SK-N-SH treated with all-trans-retinoic acid at 6 μM for 48 hours (cell line): Measurements from ENCODE around the gene TBC1D7.

Experiments
- ATAC-seq: fragments of 200-7000 bp; cut with Tn5 transposase; 3 replicates; pipeline ENCODE4 v1.9.1; 2020; ENCODE audit warnings: mild to moderate bottlenecking, moderate library complexity
- ARNTL ChIP-seq: fragments of 450-650 bp; formaldehyde crosslinking; IDR thresholded peaks from 2 replicates; pipeline ENCODE4 v1.5.0; 2020; ENCODE audit warnings: low read depth, mild to moderate bottlenecking, moderate library complexity, borderline replicate concordance
- BACH2 ChIP-seq: fragments of 250-450 bp; sonication (Bioruptor Pico); IDR thresholded peaks from 2 replicates; pipeline ENCODE4 v1.9.0; 2021; ENCODE audit warnings: mild to moderate bottlenecking, borderline replicate concordance
- CREB5 ChIP-seq: fragments of 250-450 bp; sonication (Bioruptor Pico); IDR thresholded peaks from 2 replicates; pipeline ENCODE4 v1.5.1; 2020; ENCODE audit warnings: low read depth, mild to moderate bottlenecking, moderate library complexity
- CSDC2 ChIP-seq: fragments of 250-450 bp; sonication (Bioruptor Pico); IDR thresholded peaks from 2 replicates; pipeline ENCODE4 v1.5.0; 2020; ENCODE audit warnings: mild to moderate bottlenecking, moderate library complexity
- CSRNP3 ChIP-seq: fragments of 250-450 bp; sonication (Bioruptor Pico); IDR thresholded peaks from 2 replicates; pipeline ENCODE4 v1.5.1; 2021; ENCODE audit warnings: mild to moderate bottlenecking, moderate library complexity
- ESRRG ChIP-seq: fragments of 250-450 bp; sonication (Bioruptor Pico); IDR thresholded peaks from 2 replicates; pipeline ENCODE4 v1.6.1; 2021; ENCODE audit warnings: mild to moderate bottlenecking
- GLIS3 ChIP-seq: fragments of 250-450 bp; sonication (Bioruptor Pico); IDR thresholded peaks from 2 replicates; pipeline ENCODE4 v1.5.0; 2020; ENCODE audit warnings: mild to moderate bottlenecking, moderate library complexity
- ISL1 ChIP-seq: fragments of 250-450 bp; sonication (Bioruptor Pico); IDR thresholded peaks from 2 replicates; pipeline ENCODE4 v2.1.2; 2022; ENCODE audit warnings: mild to moderate bottlenecking, moderate library complexity
- PATZ1 ChIP-seq: fragments of 250-450 bp; sonication (Bioruptor Pico); IDR thresholded peaks from 2 replicates; pipeline ENCODE4 v1.8.0; 2020; ENCODE audit warnings: mild to moderate bottlenecking, moderate library complexity, borderline replicate concordance
- POU6F1 ChIP-seq: fragments of 250-450 bp; sonication (Bioruptor Pico); IDR thresholded peaks from 2 replicates; pipeline ENCODE4 v1.8.0; 2021; ENCODE audit warnings: low read depth, mild to moderate bottlenecking, moderate library complexity, borderline replicate concordance
- PPARA ChIP-seq: fragments of 250-450 bp; sonication (Bioruptor Pico); IDR thresholded peaks from 2 replicates; pipeline ENCODE4 v1.5.0; 2020; ENCODE audit warnings: mild to moderate bottlenecking, borderline replicate concordance
- RARB ChIP-seq: fragments of 250-450 bp; sonication (Bioruptor Pico); IDR thresholded peaks from 2 replicates; pipeline ENCODE4 v1.8.0; 2021; ENCODE audit warnings: mild to moderate bottlenecking, moderate library complexity
- SNAI2 ChIP-seq: fragments of 250-450 bp; sonication (Bioruptor Pico); IDR thresholded peaks from 2 replicates; pipeline ENCODE4 v1.5.0; 2020; ENCODE audit warnings: mild to moderate bottlenecking, moderate library complexity
- TCF4 ChIP-seq: fragments of 250-450 bp; sonication (Bioruptor Pico); IDR thresholded peaks from 2 replicates; pipeline ENCODE4 v1.8.0; 2021; ENCODE audit warnings: mild to moderate bottlenecking, moderate library complexity, borderline replicate concordance
- TOX ChIP-seq: fragments of 250-450 bp; sonication (Bioruptor Pico); IDR thresholded peaks from 2 replicates; pipeline ENCODE4 v1.8.0; 2021; ENCODE audit warnings: mild to moderate bottlenecking, moderate library complexity, borderline replicate concordance
- TSHZ2 ChIP-seq: fragments of 250-450 bp; sonication (Bioruptor Pico); IDR thresholded peaks from 2 replicates; pipeline ENCODE4 v1.5.0; 2020; ENCODE audit warnings: mild to moderate bottlenecking, moderate library complexity
- ZC3H10 ChIP-seq: fragments of 250-450 bp; sonication (Bioruptor Pico); IDR thresholded peaks from 2 replicates; pipeline ENCODE4 v1.5.1; 2021; ENCODE audit warnings: mild to moderate bottlenecking, moderate library complexity
- ZFP3 ChIP-seq: fragments of 250-450 bp; sonication (Bioruptor Pico); IDR thresholded peaks from 2 replicates; pipeline ENCODE4 v1.5.0; 2020; ENCODE audit warnings: mild to moderate bottlenecking, moderate library complexity
- ZFP30 ChIP-seq: fragments of 450-650 bp; formaldehyde crosslinking; IDR thresholded peaks from 2 replicates; pipeline ENCODE4 v1.5.0; 2022; ENCODE audit warnings: mild to moderate bottlenecking, moderate library complexity
- ZNF565 ChIP-seq: fragments of 450-650 bp; formaldehyde crosslinking; conservative IDR thresholded peaks from 2 replicates; pipeline ENCODE4 v1.5.0; 2020; ENCODE audit warnings: low read depth, mild to moderate bottlenecking, moderate library complexity
- ZNF8 ChIP-seq: fragments of 450-650 bp; formaldehyde crosslinking; IDR thresholded peaks from 2 replicates; pipeline ENCODE4 v1.5.0; 2020; ENCODE audit warnings: mild to moderate bottlenecking, moderate library complexity

The TBC1D7 gene

GRCh38 chr6:13319891-13320564 lies 8.3 kb downstream of the TBC1D7 start:
- TF ChIP-seq PATZ1 (no peak), ZNF8 (no peak), RARB (CRISPR knock-in tag) (no peak), ESRRG (no peak)
- ATAC-seq = no peak

- TF ChIP-seq ZNF8 = no peak
- no peak for ATAC-seq
Observed at GRCh38 chr6:13318821-13319220, 9.5 kb downstream of the TBC1D7 start.

- TF ChIP-seq POU6F1 (CRISPR knock-in tag) (no peak), TCF4 (CRISPR knock-in tag) (no peak), TOX (CRISPR knock-in tag) (no peak), ARNTL (CRISPR knock-in tag) (no peak), SNAI2 (CRISPR knock-in tag) (no peak), GLIS3 (no peak), PPARA (CRISPR knock-in tag) (no peak), ISL1 (no peak)
- no peak for ATAC-seq
Observed at GRCh38 chr6:13315896-13316295, 12.4 kb downstream of the TBC1D7 start.

GRCh38 chr6:13314806-13315205 lies 13.5 kb downstream of the TBC1D7 start:
- TF ChIP-seq ZNF565 (CRISPR knock-in tag) (no peak), CSRNP3 (CRISPR knock-in tag) (no peak)
- no peak for ATAC-seq

- no peak for TF ChIP-seq CREB5 (CRISPR knock-in tag)
- TF ChIP-seq ESRRG = no peak
- no peak for TF ChIP-seq CSDC2 (CRISPR knock-in tag)
- no peak for TF ChIP-seq GLIS3
- TF ChIP-seq SNAI2 (CRISPR knock-in tag) = no peak
- no peak for TF ChIP-seq BACH2
- TF ChIP-seq TSHZ2 (CRISPR knock-in tag) = no peak
- TF ChIP-seq ARNTL (CRISPR knock-in tag) = no peak
- TF ChIP-seq TOX (CRISPR knock-in tag) = no peak
- no peak for TF ChIP-seq ZFP30 (CRISPR knock-in tag)
- TF ChIP-seq CSRNP3 (CRISPR knock-in tag) = no peak
- TF ChIP-seq ZC3H10 (CRISPR knock-in tag) = no peak
- TF ChIP-seq ZFP3 (CRISPR knock-in tag) = no peak
- TF ChIP-seq RARB (CRISPR knock-in tag) = no peak
- TF ChIP-seq ZNF8 = no peak
- TF ChIP-seq ISL1 = no peak
- ATAC-seq = no peak
Observed at GRCh38 chr6:13311155-13311554, 17.2 kb downstream of the TBC1D7 start.
